Measurements from ENCODE around the gene CCDC18. TPM values are rescaled to one million over a fixed set of nuclear protein-coding genes. Genes with fewer than 3 reads are reported as not detected.
"Not testable (repeated sequence)": the region's sequence is repeated elsewhere in the genome, so short reads cannot be mapped to it uniquely, and the experiment has no call there.

Gene CCDC18
- total and polyA plus RNA-seq, 2 donors from 2014 or later: 1.2 to 3.9 TPM

GRCh38 chr1:93257889-93258288 is 77.4 kb downstream of the CCDC18 start:
- H3K9me3 ChIP-seq (ENCODE audit: control insufficient read depth in 2 of 3, insufficient read depth in 1 of 3, low read length in 3 of 3): peaks cover 0 to 5% (median 0%) of the 10 kb centered on the region in 3 donors
- DNase-seq (no peak), FAIRE-seq (peak; percentile 88)
- no peaks in the 10 kb centered on the region for H3K27me3 ChIP-seq (ENCODE audit: control insufficient read depth, insufficient read depth, low read length)
- H3K4me3 ChIP-seq (ENCODE audit: low read length in 3 of 3): no peak overlapping the region
- H3K36me3 ChIP-seq (ENCODE audit: control insufficient read depth in 2 of 3, insufficient read depth in 3 of 3, low read length in 3 of 3): peaks cover 0 to 2% (median 0%) of the 10 kb centered on the region in 3 donors
- no peak overlapping the region for H3K9ac ChIP-seq (ENCODE audit: low read length in 3 of 3)
- no peak overlapping the region for H3K27ac ChIP-seq (ENCODE audit: low read depth in 2 of 2, low read length in 2 of 2)
- no peak for TF ChIP-seq CTCF (IDR thresholded peaks at IDR 0.05; ENCODE audit: borderline replicate concordance, extremely low read depth, insufficient read depth)
- no peaks in the 10 kb centered on the region for H3K4me1 ChIP-seq (ENCODE audit: control insufficient read depth in 2 of 3, insufficient read depth in 2 of 3, low read depth in 1 of 3, low read length in 3 of 3)
- intact Hi-C loops (cut with DNase I): no loop called here

- DNase-seq; FAIRE-seq; intact Hi-C loops (cut with DNase I); H3K36me3 ChIP-seq (ENCODE audit: control insufficient read depth in 2 of 3, insufficient read depth in 3 of 3, low read length in 3 of 3); H3K27me3 ChIP-seq (ENCODE audit: control insufficient read depth, insufficient read depth, low read length); H3K4me1 ChIP-seq (ENCODE audit: control insufficient read depth in 2 of 3, insufficient read depth in 2 of 3, low read depth in 1 of 3, low read length in 3 of 3); H3K9me3 ChIP-seq (ENCODE audit: control insufficient read depth in 2 of 3, insufficient read depth in 1 of 3, low read length in 3 of 3); H3K4me3 ChIP-seq (ENCODE audit: low read length in 3 of 3); H3K27ac ChIP-seq (ENCODE audit: low read depth in 2 of 2, low read length in 2 of 2); H3K9ac ChIP-seq (ENCODE audit: low read length in 3 of 3): not testable (repeated sequence)
Observed at GRCh38 chr1:93260726-93261125, 80.2 kb downstream of the CCDC18 start.

DNA sequence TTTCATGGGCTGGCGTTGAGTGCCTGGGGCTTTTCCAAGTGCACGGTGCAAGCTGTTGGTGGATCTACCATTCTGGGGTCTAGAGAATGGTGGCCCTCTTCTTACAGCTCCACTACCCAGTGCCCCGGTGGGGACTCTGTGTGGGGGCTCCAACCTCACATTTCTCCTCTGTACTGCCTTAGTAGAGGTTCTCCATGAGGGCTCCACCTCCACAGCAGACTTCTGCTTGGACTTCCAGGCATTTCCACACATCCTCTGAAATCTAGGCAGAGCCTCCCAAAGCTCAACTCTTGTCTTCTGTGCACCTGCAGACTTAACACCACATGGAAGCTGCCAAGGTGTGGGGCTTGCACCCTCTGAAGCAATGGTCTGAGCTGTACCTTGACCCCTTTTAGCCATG is 82.1 kb downstream of the CCDC18 start:
- FAIRE-seq: no peak
- Histone ChIP-seq H3K27ac (ENCODE audit: low read depth in 2 of 2, low read length in 2 of 2) (no peak overlapping the region), H3K27me3 (ENCODE audit: control insufficient read depth, insufficient read depth, low read length) (no peaks in the 10 kb centered on the region), H3K4me3 (ENCODE audit: low read length in 3 of 3) (no peak overlapping the region), H3K9me3 (ENCODE audit: control insufficient read depth in 2 of 3, insufficient read depth in 1 of 3, low read length in 3 of 3) (peaks cover 0 to 8% (median 0%) of the 10 kb centered on the region in 3 donors), H3K4me1 (ENCODE audit: control insufficient read depth in 2 of 3, insufficient read depth in 2 of 3, low read depth in 1 of 3, low read length in 3 of 3) (no peaks in the 10 kb centered on the region), H3K36me3 (ENCODE audit: control insufficient read depth in 2 of 3, insufficient read depth in 3 of 3, low read length in 3 of 3) (peaks cover 0 to 2% (median 0%) of the 10 kb centered on the region in 3 donors), H3K9ac (ENCODE audit: low read length in 3 of 3) (no peak overlapping the region)
- intact Hi-C loops (cut with DNase I): no loop called here
- no peak for DNase-seq
- TF ChIP-seq CTCF (IDR thresholded peaks at IDR 0.05; ENCODE audit: borderline replicate concordance, extremely low read depth, insufficient read depth): no peak

- intact Hi-C loops (cut with DNase I); H3K9ac ChIP-seq (ENCODE audit: low read length in 3 of 3): not testable (repeated sequence)
Observed at GRCh38 chr1:93268888-93269287, 88.4 kb downstream of the CCDC18 start.

DNA sequence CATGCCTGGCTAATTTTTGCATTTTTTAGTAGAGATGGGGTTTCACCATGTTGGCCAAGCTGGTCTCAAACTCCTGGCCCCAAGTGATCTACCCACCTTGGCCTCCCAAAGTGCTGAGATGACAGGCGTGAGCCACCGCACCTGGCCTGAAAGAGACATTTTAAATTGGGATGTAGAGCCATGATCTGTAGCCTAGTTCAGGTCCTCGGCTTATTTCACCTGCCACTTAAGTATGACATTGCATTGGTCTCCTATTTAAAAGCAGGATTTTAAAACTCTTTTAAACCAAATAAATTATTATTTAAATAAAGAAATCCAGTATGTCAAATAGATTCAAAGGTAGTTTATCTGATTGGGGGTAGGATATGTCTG is 94.7 kb downstream of the CCDC18 start:
- H3K4me3 ChIP-seq (ENCODE audit: low read length in 3 of 3); intact Hi-C loops (cut with DNase I); DNase-seq; H3K4me1 ChIP-seq (ENCODE audit: control insufficient read depth in 2 of 3, insufficient read depth in 2 of 3, low read depth in 1 of 3, low read length in 3 of 3); H3K9ac ChIP-seq (ENCODE audit: low read length in 3 of 3); H3K27me3 ChIP-seq (ENCODE audit: control insufficient read depth, insufficient read depth, low read length); H3K36me3 ChIP-seq (ENCODE audit: control insufficient read depth in 2 of 3, insufficient read depth in 3 of 3, low read length in 3 of 3); H3K9me3 ChIP-seq (ENCODE audit: control insufficient read depth in 2 of 3, insufficient read depth in 1 of 3, low read length in 3 of 3): not testable (repeated sequence)
- peak; percentile 73 for FAIRE-seq
- H3K27ac ChIP-seq (ENCODE audit: low read depth in 2 of 2, low read length in 2 of 2): peak overlapping the region; percentile 26 to 38

More at GRCh38 chr1:93268888-93269287, 88.4 kb downstream of the CCDC18 start:
- not testable (repeated sequence) for H3K4me1 ChIP-seq (ENCODE audit: control insufficient read depth in 2 of 3, insufficient read depth in 2 of 3, low read depth in 1 of 3, low read length in 3 of 3); H3K9me3 ChIP-seq (ENCODE audit: control insufficient read depth in 2 of 3, insufficient read depth in 1 of 3, low read length in 3 of 3); H3K4me3 ChIP-seq (ENCODE audit: low read length in 3 of 3); DNase-seq; H3K36me3 ChIP-seq (ENCODE audit: control insufficient read depth in 2 of 3, insufficient read depth in 3 of 3, low read length in 3 of 3); H3K27me3 ChIP-seq (ENCODE audit: control insufficient read depth, insufficient read depth, low read length); H3K27ac ChIP-seq (ENCODE audit: low read depth in 2 of 2, low read length in 2 of 2); FAIRE-seq
